Right lobe of liver (tissue), 4 donors: ENCODE measurements around the gene GBP2.

Source experiments
- POLR2A ChIP-seq: fragments of 450-650 bp; IDR thresholded peaks from one replicate; pipeline ENCODE4 v1.6.1; 2017; ENCODE audit warnings: antibody characterized with exemption, mild to moderate bottlenecking
- TF ChIP-seq, protein P1 (sequence below), 4 donors: fragments of 200-600 bp in 3 of 4; fragments of 450-650 bp in 1 of 4; IDR thresholded peaks; one replicate each; pipeline versions ENCODE4 v1.5.1 to v1.8.0; 2016 to 2022; ENCODE audit warnings: antibody characterized with exemption in 4 of 4, mild to moderate bottlenecking in 2 of 4
- donor health status: DM: no; HTN: no; CAD: no.
- donor health status: DM: no; HTN: no; CAD: no.
- donor health status: DM: no; HTN: yes; CAD: no.

DNA sequence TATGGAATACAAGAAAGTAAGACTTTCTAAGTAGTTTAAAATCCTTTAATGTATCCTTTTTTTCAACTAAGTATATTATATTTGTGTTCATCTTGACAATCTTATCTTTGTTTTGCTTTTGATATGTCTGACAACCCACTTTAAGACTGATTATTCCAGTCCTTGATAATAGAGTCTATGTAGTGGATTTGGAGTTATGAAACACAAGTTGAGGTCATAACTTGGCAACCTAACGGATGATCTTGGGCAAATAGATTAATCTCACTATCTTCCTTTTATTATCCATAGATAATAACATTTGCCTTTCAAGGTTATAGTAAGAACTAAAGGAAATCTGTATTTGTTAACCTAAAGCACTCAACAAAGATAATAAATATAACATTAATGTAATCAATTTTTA lies 4.8 kb upstream of the GBP2 start:
- no peak for TF ChIP-seq POLR2A
- TF ChIP-seq, protein P1, sequence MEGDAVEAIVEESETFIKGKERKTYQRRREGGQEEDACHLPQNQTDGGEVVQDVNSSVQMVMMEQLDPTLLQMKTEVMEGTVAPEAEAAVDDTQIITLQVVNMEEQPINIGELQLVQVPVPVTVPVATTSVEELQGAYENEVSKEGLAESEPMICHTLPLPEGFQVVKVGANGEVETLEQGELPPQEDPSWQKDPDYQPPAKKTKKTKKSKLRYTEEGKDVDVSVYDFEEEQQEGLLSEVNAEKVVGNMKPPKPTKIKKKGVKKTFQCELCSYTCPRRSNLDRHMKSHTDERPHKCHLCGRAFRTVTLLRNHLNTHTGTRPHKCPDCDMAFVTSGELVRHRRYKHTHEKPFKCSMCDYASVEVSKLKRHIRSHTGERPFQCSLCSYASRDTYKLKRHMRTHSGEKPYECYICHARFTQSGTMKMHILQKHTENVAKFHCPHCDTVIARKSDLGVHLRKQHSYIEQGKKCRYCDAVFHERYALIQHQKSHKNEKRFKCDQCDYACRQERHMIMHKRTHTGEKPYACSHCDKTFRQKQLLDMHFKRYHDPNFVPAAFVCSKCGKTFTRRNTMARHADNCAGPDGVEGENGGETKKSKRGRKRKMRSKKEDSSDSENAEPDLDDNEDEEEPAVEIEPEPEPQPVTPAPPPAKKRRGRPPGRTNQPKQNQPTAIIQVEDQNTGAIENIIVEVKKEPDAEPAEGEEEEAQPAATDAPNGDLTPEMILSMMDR (IDR thresholded peaks at IDR 0.05): no peak
